ENCODE measurements around the gene PTPRN2.
"Not testable (repeated sequence)": the region's sequence is repeated elsewhere in the genome, so short reads cannot be mapped to it uniquely, and the experiment has no call there.

Gene PTPRN2

GRCh38 chr7:158350166-158350900, 237.3 kb downstream of the PTPRN2 start:
- DNase-seq (ENCODE audit: low read depth) = no peak

- DNase-seq (ENCODE audit: low read depth) = no peak
Measured at GRCh38 chr7:158348446-158348845, 239.2 kb downstream of the PTPRN2 start.

- not testable (repeated sequence) for DNase-seq (ENCODE audit: low read depth)
Measured at GRCh38 chr7:158348039-158348438, 239.6 kb downstream of the PTPRN2 start.

GRCh38 chr7:158345731-158346130, 241.9 kb downstream of the PTPRN2 start:
- no peak for DNase-seq (ENCODE audit: low read depth)

- DNase-seq (ENCODE audit: low read depth) = no peak
Measured at GRCh38 chr7:158344706-158345300, 242.8 kb downstream of the PTPRN2 start.

GRCh38 chr7:158343936-158344455, 243.6 kb downstream of the PTPRN2 start:
- DNase-seq (ENCODE audit: low read depth) = no peak

GRCh38 chr7:158343526-158343925, 244.1 kb downstream of the PTPRN2 start:
- no peak for DNase-seq (ENCODE audit: low read depth)

GRCh38 chr7:158341097-158341496, 246.5 kb downstream of the PTPRN2 start:
- not testable (repeated sequence) for DNase-seq (ENCODE audit: low read depth)

- DNase-seq (ENCODE audit: low read depth) = not testable (repeated sequence)
Measured at GRCh38 chr7:158336952-158337351, 250.7 kb downstream of the PTPRN2 start.

GRCh38 chr7:158332516-158332915, 255.1 kb downstream of the PTPRN2 start:
- DNase-seq (ENCODE audit: low read depth) = not testable (repeated sequence)

- not testable (repeated sequence) for DNase-seq (ENCODE audit: low read depth)
Measured at GRCh38 chr7:158331826-158332450, 255.7 kb downstream of the PTPRN2 start.

- DNase-seq (ENCODE audit: low read depth) = no peak
Measured at GRCh38 chr7:158329686-158330085, 257.9 kb downstream of the PTPRN2 start.

- no peak for DNase-seq (ENCODE audit: low read depth)
Measured at GRCh38 chr7:158329014-158329610, 258.5 kb downstream of the PTPRN2 start.

- DNase-seq (ENCODE audit: low read depth) = no peak
Measured at GRCh38 chr7:158328376-158329013, 259.1 kb downstream of the PTPRN2 start.

- no peak for DNase-seq (ENCODE audit: low read depth)
Measured at GRCh38 chr7:158327571-158328180, 259.9 kb downstream of the PTPRN2 start.

GRCh38 chr7:158327012-158327411, 260.6 kb downstream of the PTPRN2 start:
- DNase-seq (ENCODE audit: low read depth) = no peak

GRCh38 chr7:158325530-158326381, 261.9 kb downstream of the PTPRN2 start:
- no peak for DNase-seq (ENCODE audit: low read depth)

- DNase-seq (ENCODE audit: low read depth) = no peak
Measured at GRCh38 chr7:158324397-158325360, 262.9 kb downstream of the PTPRN2 start.

GRCh38 chr7:158323741-158324396, 263.8 kb downstream of the PTPRN2 start:
- no peak for DNase-seq (ENCODE audit: low read depth)
